Measurements from ENCODE around the gene DNAJC8.

Gene DNAJC8

DNA sequence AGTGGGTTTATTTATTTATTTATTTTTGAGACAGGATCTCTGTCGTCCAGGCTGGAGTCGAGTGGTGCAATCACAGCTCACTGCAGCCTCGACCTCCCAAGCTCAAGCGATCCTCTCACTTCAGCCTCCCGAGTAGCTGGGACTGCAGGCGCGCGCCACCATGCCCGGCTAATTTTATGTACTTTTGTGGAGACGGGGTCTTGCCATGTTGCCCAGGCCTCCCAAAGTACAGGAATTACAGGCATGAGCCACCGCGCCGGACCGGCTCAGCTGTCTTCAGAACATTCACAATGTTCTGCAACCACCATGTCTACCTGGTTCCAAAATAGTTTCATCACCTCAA lies 406 bp upstream of the DNAJC8 start:
- Mint-ChIP-seq H3K4me3 (peak overlapping the region; percentile 79 to 100 (median 83)), H3K9me3 (no peaks in the 10 kb centered on the region), H3K36me3 (ENCODE audit: low read depth) (peaks cover 11% of the 10 kb centered on the region), H3K27ac (peak overlapping the region in 2 of 3 experiments; percentile 90 to 97), H3K27me3 (ENCODE audit: low read depth) (peaks cover 3% of the 10 kb centered on the region), H3K4me1 (peaks cover 11% of the 10 kb centered on the region)
- TF ChIP-seq CTCF (IDR thresholded peaks at IDR 0.05; ENCODE audit: unreplicated experiment in 3 of 3) = no peak

- H3K4me1 Mint-ChIP-seq = peaks cover 11% of the 10 kb centered on the region
- no peak for TF ChIP-seq CTCF (IDR thresholded peaks at IDR 0.05; ENCODE audit: unreplicated experiment in 3 of 3)
- peaks cover 33% of the 10 kb centered on the region for H3K36me3 Mint-ChIP-seq (ENCODE audit: low read depth)
- H3K9me3 Mint-ChIP-seq = no peaks in the 10 kb centered on the region
- peak overlapping the region; percentile 64 to 72 (median 71) for H3K4me3 Mint-ChIP-seq
- H3K27ac Mint-ChIP-seq = no peak overlapping the region
- H3K27me3 Mint-ChIP-seq (ENCODE audit: low read depth) = peaks cover 3% of the 10 kb centered on the region
These were observed 2.8 kb downstream of the DNAJC8 start for GRCh38 chr1:28229996-28230395.

DNA sequence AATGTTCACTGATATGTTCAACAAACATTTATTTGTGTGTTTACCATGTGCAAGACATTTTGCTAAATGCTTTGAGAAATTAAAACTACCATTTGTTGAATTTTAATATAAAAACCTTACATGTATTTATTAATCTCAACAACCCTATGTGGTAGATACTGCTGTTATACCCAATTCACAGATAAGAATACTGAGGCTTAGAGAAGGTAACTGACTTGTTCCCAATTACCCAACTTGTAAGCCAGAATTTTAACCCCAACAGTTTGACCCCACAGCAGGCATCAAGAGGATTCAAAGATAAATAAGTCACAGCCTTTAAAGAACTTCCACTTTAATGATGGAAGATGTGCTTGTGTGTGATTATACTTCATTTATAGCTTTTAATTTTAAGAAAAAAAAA lies 3.7 kb downstream of the DNAJC8 start:
- TF ChIP-seq CTCF (IDR thresholded peaks at IDR 0.05; ENCODE audit: unreplicated experiment in 3 of 3) = no peak
- Mint-ChIP-seq H3K27ac (no peak overlapping the region), H3K9me3 (no peaks in the 10 kb centered on the region), H3K27me3 (ENCODE audit: low read depth) (peaks cover 3% of the 10 kb centered on the region), H3K4me3 (no peak overlapping the region), H3K4me1 (peaks cover 11% of the 10 kb centered on the region), H3K36me3 (ENCODE audit: low read depth) (peaks cover 38% of the 10 kb centered on the region)

- H3K27me3 Mint-ChIP-seq (ENCODE audit: low read depth) = no peaks in the 10 kb centered on the region
- no peak overlapping the region for H3K27ac Mint-ChIP-seq
- H3K4me3 Mint-ChIP-seq = no peak overlapping the region
- no peaks in the 10 kb centered on the region for H3K4me1 Mint-ChIP-seq
- no peaks in the 10 kb centered on the region for H3K9me3 Mint-ChIP-seq
- peaks cover 38% of the 10 kb centered on the region for H3K36me3 Mint-ChIP-seq (ENCODE audit: low read depth)
- TF ChIP-seq CTCF (IDR thresholded peaks at IDR 0.05; ENCODE audit: unreplicated experiment in 3 of 3) = no peak
These were observed 19.5 kb downstream of the DNAJC8 start for GRCh38 chr1:28213315-28213714.

DNA sequence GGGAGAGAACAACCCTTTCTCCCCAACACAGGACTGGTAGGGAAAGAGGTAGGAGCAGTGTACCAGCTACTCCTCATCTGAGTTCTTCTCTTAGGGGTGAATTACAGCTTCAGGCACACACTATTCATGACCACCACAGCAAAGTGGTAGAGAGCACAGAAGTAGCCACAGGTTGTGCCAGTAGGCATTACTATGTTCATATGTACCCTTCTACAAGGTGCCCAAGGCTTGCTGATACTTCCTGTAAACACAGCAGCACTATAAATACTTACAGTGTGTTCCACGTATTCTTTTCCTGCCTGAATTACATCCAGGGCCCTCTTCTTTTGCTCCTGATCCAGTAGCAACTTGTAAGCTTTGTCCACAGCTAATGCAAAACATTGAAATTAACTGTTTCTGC lies 23.1 kb downstream of the DNAJC8 start:
- H3K27ac Mint-ChIP-seq = no peak overlapping the region
- no peak for TF ChIP-seq CTCF (IDR thresholded peaks at IDR 0.05; ENCODE audit: unreplicated experiment in 3 of 3)

GRCh38 chr1:28208818-28209441 lies 23.9 kb downstream of the DNAJC8 start:
- Mint-ChIP-seq H3K27ac (no peak overlapping the region), H3K9me3 (no peaks in the 10 kb centered on the region), H3K4me1 (no peaks in the 10 kb centered on the region), H3K27me3 (ENCODE audit: low read depth) (no peaks in the 10 kb centered on the region), H3K4me3 (no peak overlapping the region), H3K36me3 (ENCODE audit: low read depth) (peaks cover 54% of the 10 kb centered on the region)
- peak; percentile 58 to 71 (median 62) for TF ChIP-seq CTCF (IDR thresholded peaks at IDR 0.05; ENCODE audit: unreplicated experiment in 3 of 3)

More for the DNA sequence above, 23.1 kb downstream of the DNAJC8 start:
- Mint-ChIP-seq H3K4me3 (no peak overlapping the region), H3K4me1 (no peaks in the 10 kb centered on the region), H3K9me3 (no peaks in the 10 kb centered on the region), H3K36me3 (ENCODE audit: low read depth) (peaks cover 49% of the 10 kb centered on the region), H3K27me3 (ENCODE audit: low read depth) (no peaks in the 10 kb centered on the region)

Measured in nephron (organoid).